COR-L47 (cell line): ENCODE results near the gene SNAP29.
"Not testable (repeated sequence)": the region's sequence is repeated elsewhere in the genome, so short reads cannot be mapped to it uniquely, and the experiment has no call there.

ENCODE experiments used
- DNase-seq: peaks from one replicate; lab custom pipeline; 2025; lab: John Stamatoyannopoulos, UW

SNAP29 gene

DNA sequence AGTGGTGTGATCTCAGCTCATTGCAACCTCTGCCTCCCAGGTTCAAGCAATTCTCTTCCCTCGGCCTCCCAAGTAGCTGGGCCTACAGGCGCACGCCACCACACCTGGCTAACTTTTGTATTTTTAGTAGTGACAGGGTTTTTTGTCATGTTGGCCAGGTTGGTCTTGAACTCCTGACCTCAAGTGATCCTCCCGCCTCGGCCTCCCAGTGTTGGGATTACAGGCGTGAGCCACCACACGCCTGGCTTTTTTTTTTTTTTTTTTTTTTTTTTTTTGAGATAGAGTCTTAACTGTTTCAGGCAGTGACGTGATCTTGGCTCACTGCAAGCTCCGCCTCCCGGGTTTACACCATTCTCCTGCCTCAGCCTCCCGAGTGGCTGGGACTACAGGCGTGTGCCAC lies 71.6 kb downstream of the SNAP29 start:
- not testable (repeated sequence) for DNase-seq

DNA sequence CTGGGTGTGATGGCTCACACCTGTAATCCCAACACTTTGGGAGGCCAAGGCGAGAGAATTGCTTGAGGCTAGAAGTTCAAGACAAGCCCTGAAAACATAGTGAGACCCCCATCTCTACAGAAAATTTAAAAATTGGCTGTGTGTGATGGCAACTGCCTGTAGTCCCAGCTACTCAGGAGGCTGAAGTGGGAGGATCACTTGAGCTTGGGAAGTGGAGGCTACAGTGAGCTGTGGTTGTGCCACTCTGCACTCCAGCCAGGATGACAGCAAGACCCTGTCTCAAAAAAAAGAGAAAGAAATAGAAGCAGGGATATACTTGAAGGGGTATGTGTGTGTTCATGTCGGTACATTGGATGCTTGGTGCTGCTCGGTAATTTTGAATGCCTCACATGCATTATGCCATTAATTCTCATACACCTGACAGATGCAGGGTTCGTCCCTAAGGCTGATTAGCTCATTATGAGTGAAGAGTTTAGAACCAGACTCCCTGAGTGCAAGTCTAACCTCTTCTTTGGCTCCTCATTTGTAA lies 72.4 kb downstream of the SNAP29 start:
- no peak for DNase-seq

DNA sequence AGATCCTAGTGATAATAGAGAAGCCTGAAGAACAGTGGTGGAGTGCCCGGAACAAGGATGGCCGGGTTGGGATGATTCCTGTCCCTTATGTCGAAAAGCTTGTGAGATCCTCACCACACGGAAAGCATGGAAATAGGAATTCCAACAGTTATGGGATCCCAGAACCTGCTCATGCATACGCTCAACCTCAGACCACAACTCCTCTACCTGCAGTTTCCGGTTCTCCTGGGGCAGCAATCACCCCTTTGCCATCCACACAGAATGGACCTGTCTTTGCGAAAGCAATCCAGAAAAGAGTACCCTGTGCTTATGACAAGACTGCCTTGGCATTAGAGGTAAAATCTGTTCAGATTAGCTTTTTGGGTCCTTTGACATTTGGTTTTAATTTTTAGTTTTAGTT lies 75.1 kb downstream of the SNAP29 start:
- no peak for DNase-seq

DNA sequence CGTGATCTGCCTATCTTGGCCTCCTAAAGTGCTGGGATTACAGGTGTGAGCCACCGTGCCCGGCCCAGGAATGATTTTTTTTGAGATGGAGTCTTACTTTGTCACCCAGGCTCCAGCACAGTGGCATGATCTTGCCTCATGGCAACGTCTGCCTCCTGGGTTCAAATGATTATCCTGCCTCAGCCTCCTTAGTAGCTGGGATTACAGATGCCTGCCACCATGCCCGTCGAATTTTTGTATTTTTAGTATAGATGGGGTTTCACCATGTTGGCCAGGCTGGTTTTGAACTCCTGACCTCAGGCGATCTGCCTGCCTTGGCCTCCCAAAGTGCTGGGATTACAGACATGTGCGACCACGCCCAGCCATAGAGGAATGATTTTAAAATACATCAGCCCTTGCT lies 76.2 kb downstream of the SNAP29 start:
- not testable (repeated sequence) for DNase-seq

DNA sequence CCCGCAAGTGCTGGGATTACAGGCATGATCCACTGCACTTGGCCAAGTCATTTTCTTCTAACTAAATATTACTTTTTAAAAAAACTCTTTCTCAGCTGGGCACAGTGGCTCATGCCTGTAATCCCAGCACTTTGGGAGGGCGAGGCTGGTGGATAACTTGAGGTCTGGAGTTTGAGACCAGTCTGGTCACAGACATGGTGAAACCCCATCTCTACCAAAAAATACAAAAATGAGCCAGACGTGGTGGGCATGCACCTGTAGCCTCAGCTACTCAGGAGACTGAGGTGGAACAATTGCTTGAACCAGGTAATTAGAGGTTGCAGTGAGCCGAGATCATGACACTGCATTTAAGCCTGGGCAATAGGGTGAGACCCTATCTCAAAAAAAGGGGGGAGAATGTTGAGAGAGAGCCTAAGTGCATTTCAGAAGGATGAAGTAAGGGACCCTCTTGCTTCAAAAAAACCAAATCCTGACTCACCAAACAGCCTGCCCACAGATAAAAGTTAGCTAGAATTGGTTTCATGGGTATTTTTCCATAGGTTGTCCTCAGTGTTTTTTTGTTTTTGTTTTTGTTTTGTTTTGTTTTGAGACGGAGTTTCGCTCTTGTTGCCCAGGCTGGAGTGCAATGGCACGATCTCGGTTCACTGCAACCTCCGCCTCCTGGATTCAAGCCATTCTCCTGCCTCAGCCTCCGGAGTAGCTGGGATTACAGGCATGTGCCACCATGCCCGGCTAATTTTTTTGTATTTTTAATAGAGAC lies 77.2 kb downstream of the SNAP29 start:
- not testable (repeated sequence) for DNase-seq

DNA sequence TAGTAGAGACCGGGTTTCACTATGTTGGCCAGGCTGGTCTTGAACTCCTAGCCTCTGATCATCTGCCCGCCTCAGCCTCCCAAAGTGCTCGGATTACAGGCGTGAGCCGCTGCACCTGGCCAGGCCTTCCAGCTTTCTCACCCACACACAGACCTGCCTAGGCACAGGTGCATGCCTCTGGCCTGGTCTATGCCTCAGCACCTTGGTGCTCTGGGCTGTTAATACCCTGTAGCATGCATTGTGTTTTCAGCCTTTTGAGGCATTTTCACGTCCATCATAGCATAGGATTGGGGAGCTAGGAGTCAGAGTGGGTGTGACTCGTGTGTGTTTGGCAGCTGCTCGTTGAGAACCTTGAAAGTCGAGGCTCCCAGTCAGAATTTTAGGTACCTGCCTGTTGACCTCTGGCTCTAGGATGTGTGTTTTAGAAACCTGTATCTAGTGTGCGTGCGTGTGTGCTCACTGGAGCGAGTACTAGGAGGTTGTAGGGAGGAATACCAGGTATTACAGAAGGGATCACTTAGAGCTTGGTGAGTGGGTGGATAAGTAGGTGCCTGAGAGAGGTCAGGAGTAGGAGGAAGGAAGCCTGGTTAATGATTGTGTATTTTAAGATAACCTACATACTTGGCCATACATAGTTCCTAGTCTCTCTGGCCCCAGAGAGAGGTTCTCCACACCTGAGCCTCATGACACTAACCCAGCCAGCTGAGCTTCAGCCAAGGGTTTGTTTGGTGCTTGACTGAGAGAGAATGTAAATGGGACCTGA lies 78.4 kb downstream of the SNAP29 start:
- DNase-seq = no peak

DNA sequence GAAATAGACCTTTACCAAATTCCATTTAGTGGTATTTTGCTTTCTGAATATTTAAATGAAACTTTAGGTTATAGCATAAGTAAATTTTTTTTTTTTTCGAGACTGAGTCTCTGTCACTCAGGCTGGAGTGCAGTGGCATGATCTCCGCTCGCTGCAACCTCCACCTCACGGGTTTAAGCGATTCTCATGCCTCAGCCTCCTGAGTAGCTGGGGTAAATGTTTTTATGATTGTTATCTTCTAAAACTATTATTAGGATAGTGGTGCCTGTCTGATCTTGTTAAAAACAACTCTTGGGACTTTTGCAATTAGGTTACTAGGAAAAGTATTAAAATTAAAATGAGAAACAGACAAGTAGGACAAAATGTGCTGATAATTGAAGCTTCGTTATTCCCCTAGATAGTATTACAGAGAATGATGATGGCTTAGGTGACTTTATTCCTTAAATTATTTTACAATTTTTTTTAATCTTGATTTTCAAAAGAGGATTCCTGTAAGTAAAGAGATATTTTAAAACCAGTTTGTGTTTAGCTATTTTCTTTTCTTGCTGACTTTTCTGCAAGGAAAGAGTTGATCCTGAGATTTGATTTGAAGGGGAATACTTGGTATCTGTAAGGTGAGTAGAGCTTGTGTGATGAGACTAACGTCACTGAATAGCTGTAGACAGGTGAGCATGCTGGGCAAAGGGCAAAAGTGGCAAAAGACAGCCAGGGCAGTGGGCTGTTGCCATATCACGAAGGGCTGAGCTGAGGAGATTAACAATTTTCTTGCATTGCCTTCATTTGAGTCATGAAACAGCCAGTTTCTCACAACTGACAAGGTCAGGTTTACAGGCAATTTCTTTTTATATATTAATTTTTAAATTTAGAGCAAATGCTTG lies 79.2 kb downstream of the SNAP29 start:
- no peak for DNase-seq

DNA sequence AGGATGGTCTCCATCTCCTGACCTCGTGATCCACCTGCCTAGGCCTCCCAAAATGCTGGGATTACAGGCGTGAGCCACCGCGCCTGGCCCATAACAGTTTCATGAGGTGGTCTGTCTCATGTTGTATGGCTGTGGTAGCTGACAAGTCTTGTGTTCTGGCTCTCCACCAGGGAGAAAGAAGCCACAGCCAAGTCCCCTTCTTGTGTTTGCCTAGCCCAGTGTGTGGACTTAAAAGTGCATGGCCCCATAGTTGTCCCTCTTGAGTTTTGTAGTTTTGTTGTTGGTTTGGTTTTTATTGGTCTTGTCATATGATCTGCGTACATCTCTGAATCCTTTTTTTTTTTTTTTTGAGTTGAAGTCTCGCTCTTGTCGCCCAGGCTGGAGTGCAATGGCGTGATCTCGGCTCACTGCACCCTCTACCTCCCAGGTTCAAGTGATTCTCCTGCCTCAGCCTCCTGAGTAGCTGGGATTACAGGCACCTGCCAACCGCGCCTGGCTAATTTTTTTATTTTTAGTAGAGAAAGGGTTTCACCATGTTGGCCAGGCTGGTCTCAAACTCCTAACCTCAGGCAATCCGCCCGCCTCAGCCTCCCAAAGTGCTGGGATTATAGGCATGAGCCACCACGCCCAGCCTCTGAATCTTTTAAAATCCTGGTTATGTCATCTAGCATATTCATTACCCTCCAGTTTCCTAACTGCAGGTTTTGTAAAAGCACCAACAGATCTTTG lies 80.8 kb downstream of the SNAP29 start:
- not testable (repeated sequence) for DNase-seq

DNA sequence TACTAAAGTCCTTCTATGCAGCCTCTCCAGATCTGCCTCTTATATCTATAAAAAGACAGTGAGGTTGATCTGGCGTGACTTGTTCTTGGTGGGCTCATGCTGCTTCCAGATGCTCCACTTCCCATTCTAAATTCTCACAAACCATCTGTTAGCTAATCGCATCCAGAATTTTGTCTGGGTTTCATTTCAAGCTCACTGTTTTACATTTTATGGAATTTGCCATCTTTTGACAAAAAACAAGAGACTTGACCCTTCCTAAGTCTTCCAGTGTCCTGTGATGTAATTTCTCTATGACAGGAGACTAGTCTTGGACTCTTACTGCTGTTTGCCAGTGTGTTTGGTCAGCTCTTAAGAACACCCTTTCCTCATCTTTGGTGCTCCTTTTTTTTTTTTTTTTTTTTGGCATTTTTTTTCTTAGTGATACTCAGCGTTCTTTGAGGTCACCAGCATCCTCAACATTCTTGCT lies 81.4 kb downstream of the SNAP29 start:
- no peak for DNase-seq
